ENCODE data around the gene CABCOCO1. TPM values are rescaled to one million over a fixed set of nuclear protein-coding genes. Genes with fewer than 3 reads are reported as not detected.

Gene CABCOCO1
- total RNA-seq, 1 donor from 2014 or later: not detected

DNA sequence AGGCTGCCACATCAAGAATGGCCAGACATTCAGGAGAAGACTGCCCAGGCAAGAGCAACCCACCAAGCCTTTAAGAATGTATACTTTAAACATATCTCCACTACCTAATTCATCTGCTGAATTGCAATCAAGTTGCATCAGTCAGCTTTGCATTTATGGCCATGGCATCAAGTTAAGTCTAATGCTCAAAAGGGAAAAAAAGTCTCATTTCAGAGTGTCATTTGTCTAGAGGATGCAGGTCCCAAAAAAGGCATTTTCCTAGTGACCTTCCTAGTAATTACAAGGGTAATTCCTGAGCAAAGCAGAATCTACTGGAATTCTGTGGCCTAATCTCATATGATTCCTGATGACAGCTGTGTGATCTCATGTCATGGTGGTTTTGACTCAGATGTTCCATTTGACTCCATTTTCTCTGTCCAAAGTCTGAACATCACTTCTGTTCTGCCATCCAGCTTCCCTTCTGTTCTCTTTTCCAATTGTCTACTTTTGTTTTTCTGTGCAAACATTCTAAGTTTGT is 7.3 kb upstream of the CABCOCO1 start:
- POLR2A ChIA-PET: no interaction called here
- intact Hi-C loops (cut with micrococcal nuclease): no loop called here
- Mint-ChIP-seq H3K27ac (no peak overlapping the region), H3K4me1 (no peaks in the 10 kb centered on the region), H3K4me3 (no peak overlapping the region), H3K27me3 (peaks cover 27% of the 10 kb centered on the region), H3K9me3 (no peaks in the 10 kb centered on the region), H3K36me3 (ENCODE audit: low read depth) (no peaks in the 10 kb centered on the region)
- ATAC-seq (ENCODE audit: low read depth) (no peak), DNase-seq (no peak)
- no peak for TF ChIP-seq CTCF (IDR thresholded peaks at IDR 0.05)
- CTCF ChIA-PET: no interaction called here

GRCh38 chr10:61663466-61663865 is 737 bp downstream of the CABCOCO1 start:
- Mint-ChIP-seq H3K4me1 (no peaks in the 10 kb centered on the region), H3K27ac (no peak overlapping the region), H3K27me3 (peaks cover 32% of the 10 kb centered on the region), H3K4me3 (no peak overlapping the region), H3K36me3 (ENCODE audit: low read depth) (no peaks in the 10 kb centered on the region), H3K9me3 (no peaks in the 10 kb centered on the region)
- DNase-seq (no peak), ATAC-seq (ENCODE audit: low read depth) (no peak)
- no peak for TF ChIP-seq CTCF (IDR thresholded peaks at IDR 0.05)
- POLR2A ChIA-PET: no interaction called here
- CTCF ChIA-PET: no interaction called here
- intact Hi-C loops (cut with micrococcal nuclease): no loop called here

- H3K27me3 Mint-ChIP-seq: peaks cover 25% of the 10 kb centered on the region
- H3K9me3 Mint-ChIP-seq: no peaks in the 10 kb centered on the region
- no peak overlapping the region for H3K27ac Mint-ChIP-seq
- H3K4me3 Mint-ChIP-seq: no peak overlapping the region
- no peak for DNase-seq
- ChIA-PET CTCF (no interaction called here), POLR2A (no interaction called here)
- intact Hi-C loops (cut with micrococcal nuclease): no loop called here
- ATAC-seq (ENCODE audit: low read depth): no peak
- no peak for TF ChIP-seq CTCF (IDR thresholded peaks at IDR 0.05)
- no peaks in the 10 kb centered on the region for H3K36me3 Mint-ChIP-seq (ENCODE audit: low read depth)
- no peaks in the 10 kb centered on the region for H3K4me1 Mint-ChIP-seq
Measured at GRCh38 chr10:61664985-61665384, 2.3 kb downstream of the CABCOCO1 start.

- Mint-ChIP-seq H3K27me3 (peaks cover 6% of the 10 kb centered on the region), H3K9me3 (no peaks in the 10 kb centered on the region), H3K4me1 (no peaks in the 10 kb centered on the region), H3K36me3 (ENCODE audit: low read depth) (no peaks in the 10 kb centered on the region), H3K4me3 (no peak overlapping the region), H3K27ac (no peak overlapping the region)
- DNase-seq (no peak), ATAC-seq (ENCODE audit: low read depth) (no peak)
- intact Hi-C loops (cut with micrococcal nuclease): no loop called here
- POLR2A ChIA-PET: no interaction called here
- CTCF ChIA-PET: no interaction called here
- TF ChIP-seq CTCF (IDR thresholded peaks at IDR 0.05): no peak
Measured at GRCh38 chr10:61669161-61669725, 6.5 kb downstream of the CABCOCO1 start.

- intact Hi-C loops (cut with micrococcal nuclease): no loop called here
- no peak for TF ChIP-seq CTCF (IDR thresholded peaks at IDR 0.05)
- H3K4me1 Mint-ChIP-seq: no peaks in the 10 kb centered on the region
- H3K27me3 Mint-ChIP-seq: peaks cover 6% of the 10 kb centered on the region
- ATAC-seq (ENCODE audit: low read depth) (no peak), DNase-seq (no peak)
- ChIA-PET POLR2A (no interaction called here), CTCF (no interaction called here)
- no peak overlapping the region for H3K4me3 Mint-ChIP-seq
- H3K27ac Mint-ChIP-seq: no peak overlapping the region
- no peaks in the 10 kb centered on the region for H3K36me3 Mint-ChIP-seq (ENCODE audit: low read depth)
- H3K9me3 Mint-ChIP-seq: no peaks in the 10 kb centered on the region
Measured at GRCh38 chr10:61669849-61670248, 7.1 kb downstream of the CABCOCO1 start.

Data from activated B cell treated with CpG ODN at 0.5 μM for 24 hours (primary cell).